ENCODE measurements around the gene DHRSX.
"Not testable (repeated sequence)": the region's sequence is repeated elsewhere in the genome, so short reads cannot be mapped to it uniquely, and the experiment has no call there.

The DHRSX gene

GRCh38 chrX:2462780-2463179 is 38.0 kb downstream of the DHRSX start:
- H4K20me1 ChIP-seq (ENCODE audit: control insufficient read depth, insufficient read depth, low read depth, low read length) = no peaks in the 10 kb centered on the region
- no peaks in the 10 kb centered on the region for H3F3A ChIP-seq (ENCODE audit: control insufficient read depth, insufficient read depth)
- H3K36me3 ChIP-seq (ENCODE audit: control insufficient read depth, low read length) = no peaks in the 10 kb centered on the region
- H3K9me3 ChIP-seq (ENCODE audit: control insufficient read depth, insufficient read depth, low read length) = no peaks in the 10 kb centered on the region
- no peak overlapping the region for H3K4me3 ChIP-seq (ENCODE audit: low read length)
- no peaks in the 10 kb centered on the region for H3K4me1 ChIP-seq (ENCODE audit: control insufficient read depth, low read length)
- TF ChIP-seq EZH2phosphoT487 (IDR thresholded peaks at IDR 0.05; ENCODE audit: borderline replicate concordance, low read length) (no peak), CTCF (IDR thresholded peaks at IDR 0.05; ENCODE audit: low read depth, low read length, poor library complexity, severe bottlenecking) (no peak)
- no peaks in the 10 kb centered on the region for H3K27me3 ChIP-seq (ENCODE audit: control insufficient read depth, low read length)
- no peaks in the 10 kb centered on the region for H3K9me2 ChIP-seq (replicated peaks; ENCODE audit: control insufficient read depth, low read length)
- H3K79me2 ChIP-seq (ENCODE audit: control insufficient read depth, low read length) = peaks cover 45% of the 10 kb centered on the region
- no peak overlapping the region for H3K27ac ChIP-seq (ENCODE audit: low read depth, low read length)
- no peak overlapping the region for H3K4me2 ChIP-seq (ENCODE audit: low read length)

GRCh38 chrX:2462074-2462473 is 38.7 kb downstream of the DHRSX start:
- Histone ChIP-seq H3K27me3 (ENCODE audit: control insufficient read depth, low read length) (no peaks in the 10 kb centered on the region), H3K4me3 (ENCODE audit: low read length) (no peak overlapping the region), H3F3A (ENCODE audit: control insufficient read depth, insufficient read depth) (no peaks in the 10 kb centered on the region), H3K9me2 (replicated peaks; ENCODE audit: control insufficient read depth, low read length) (no peaks in the 10 kb centered on the region), H3K9me3 (ENCODE audit: control insufficient read depth, insufficient read depth, low read length) (no peaks in the 10 kb centered on the region), H3K36me3 (ENCODE audit: control insufficient read depth, low read length) (no peaks in the 10 kb centered on the region), H3K27ac (ENCODE audit: low read depth, low read length) (no peak overlapping the region), H3K4me1 (ENCODE audit: control insufficient read depth, low read length) (no peaks in the 10 kb centered on the region), H3K4me2 (ENCODE audit: low read length) (no peak overlapping the region), H4K20me1 (ENCODE audit: control insufficient read depth, insufficient read depth, low read depth, low read length) (no peaks in the 10 kb centered on the region), H3K79me2 (ENCODE audit: control insufficient read depth, low read length) (peaks cover 45% of the 10 kb centered on the region)
- TF ChIP-seq CTCF (IDR thresholded peaks at IDR 0.05; ENCODE audit: low read depth, low read length, poor library complexity, severe bottlenecking) = no peak
- TF ChIP-seq EZH2phosphoT487 (IDR thresholded peaks at IDR 0.05; ENCODE audit: borderline replicate concordance, low read length) = no peak

GRCh38 chrX:2461711-2462016 is 39.1 kb downstream of the DHRSX start:
- H3K9me2 ChIP-seq (replicated peaks; ENCODE audit: control insufficient read depth, low read length) = no peaks in the 10 kb centered on the region
- no peaks in the 10 kb centered on the region for H3K27me3 ChIP-seq (ENCODE audit: control insufficient read depth, low read length)
- H3K27ac ChIP-seq (ENCODE audit: low read depth, low read length) = no peak overlapping the region
- H3K4me3 ChIP-seq (ENCODE audit: low read length) = no peak overlapping the region
- TF ChIP-seq CTCF (IDR thresholded peaks at IDR 0.05; ENCODE audit: low read depth, low read length, poor library complexity, severe bottlenecking) (no peak), EZH2phosphoT487 (IDR thresholded peaks at IDR 0.05; ENCODE audit: borderline replicate concordance, low read length) (no peak)
- no peaks in the 10 kb centered on the region for H3K4me1 ChIP-seq (ENCODE audit: control insufficient read depth, low read length)
- H3K4me2 ChIP-seq (ENCODE audit: low read length) = no peak overlapping the region
- H4K20me1 ChIP-seq (ENCODE audit: control insufficient read depth, insufficient read depth, low read depth, low read length) = no peaks in the 10 kb centered on the region
- H3K9me3 ChIP-seq (ENCODE audit: control insufficient read depth, insufficient read depth, low read length) = no peaks in the 10 kb centered on the region
- H3K79me2 ChIP-seq (ENCODE audit: control insufficient read depth, low read length) = peaks cover 47% of the 10 kb centered on the region
- no peaks in the 10 kb centered on the region for H3K36me3 ChIP-seq (ENCODE audit: control insufficient read depth, low read length)
- H3F3A ChIP-seq (ENCODE audit: control insufficient read depth, insufficient read depth) = no peaks in the 10 kb centered on the region

- H4K20me1 ChIP-seq (ENCODE audit: control insufficient read depth, insufficient read depth, low read depth, low read length); H3K4me3 ChIP-seq (ENCODE audit: low read length); H3K27me3 ChIP-seq (ENCODE audit: control insufficient read depth, low read length); H3K9me3 ChIP-seq (ENCODE audit: control insufficient read depth, insufficient read depth, low read length); H3K4me2 ChIP-seq (ENCODE audit: low read length); H3F3A ChIP-seq (ENCODE audit: control insufficient read depth, insufficient read depth); H3K36me3 ChIP-seq (ENCODE audit: control insufficient read depth, low read length); H3K9me2 ChIP-seq (replicated peaks; ENCODE audit: control insufficient read depth, low read length); H3K4me1 ChIP-seq (ENCODE audit: control insufficient read depth, low read length); H3K27ac ChIP-seq (ENCODE audit: low read depth, low read length): not testable (repeated sequence)
- peaks cover 42% of the 10 kb centered on the region for H3K79me2 ChIP-seq (ENCODE audit: control insufficient read depth, low read length)
These were observed 39.7 kb downstream of the DHRSX start for GRCh38 chrX:2460821-2461710.

- not testable (repeated sequence) for H3K27me3 ChIP-seq (ENCODE audit: control insufficient read depth, low read length); H3K4me3 ChIP-seq (ENCODE audit: low read length); H3K4me1 ChIP-seq (ENCODE audit: control insufficient read depth, low read length); H3K27ac ChIP-seq (ENCODE audit: low read depth, low read length); H3K4me2 ChIP-seq (ENCODE audit: low read length); H3K9me3 ChIP-seq (ENCODE audit: control insufficient read depth, insufficient read depth, low read length); H3K9me2 ChIP-seq (replicated peaks; ENCODE audit: control insufficient read depth, low read length); H3F3A ChIP-seq (ENCODE audit: control insufficient read depth, insufficient read depth); H4K20me1 ChIP-seq (ENCODE audit: control insufficient read depth, insufficient read depth, low read depth, low read length); H3K36me3 ChIP-seq (ENCODE audit: control insufficient read depth, low read length)
- H3K79me2 ChIP-seq (ENCODE audit: control insufficient read depth, low read length) = peaks cover 38% of the 10 kb centered on the region
These were observed 40.7 kb downstream of the DHRSX start for GRCh38 chrX:2460048-2460447.
